Neural cell (in vitro differentiated cells): ENCODE results near the gene PARD6G.

Experiments
- POLR2AphosphoS5 ChIP-seq: IDR thresholded peaks from 2 replicates; pipeline ENCODE4 v1.6.1; 2012
- TAF1 ChIP-seq: IDR thresholded peaks from 2 replicates; pipeline ENCODE4 v1.6.1; 2012; ENCODE audit warnings: low read depth
- TF ChIP-seq, protein P1 (sequence below): fragments of 450-650 bp; IDR thresholded peaks from 2 replicates; pipeline ENCODE4 v1.5.1; 2014; ENCODE audit warnings: antibody characterized with exemption, mild to moderate bottlenecking, moderate library complexity; ENCODE audit not compliant: poor library complexity, severe bottlenecking

DNA sequence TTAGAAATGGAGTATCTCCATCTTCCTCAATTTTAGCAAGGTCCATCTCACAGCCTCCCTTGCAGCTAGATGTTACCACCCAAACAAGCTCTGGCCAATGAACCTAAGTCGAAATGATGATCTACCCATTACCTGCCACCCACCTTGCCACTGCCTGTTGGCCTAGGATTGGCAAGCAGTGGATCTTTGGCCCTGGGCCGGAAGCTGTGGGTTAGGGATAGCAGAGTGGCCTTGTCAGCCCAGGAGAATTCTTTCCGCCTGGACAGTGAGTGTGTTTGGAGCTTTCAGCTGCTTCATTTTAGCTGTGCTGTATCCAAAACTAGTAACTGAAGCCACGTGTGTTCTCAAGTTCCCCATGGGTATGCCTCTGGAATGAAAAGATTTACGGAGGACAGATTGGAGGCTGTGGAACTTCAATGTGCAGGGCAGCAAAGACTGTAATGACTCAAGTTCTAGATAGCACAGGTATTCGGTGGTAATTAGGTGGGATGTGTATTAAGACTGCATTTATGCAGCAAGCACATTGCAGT lies 7.7 kb upstream of the PARD6G start:
- TF ChIP-seq, protein P1, sequence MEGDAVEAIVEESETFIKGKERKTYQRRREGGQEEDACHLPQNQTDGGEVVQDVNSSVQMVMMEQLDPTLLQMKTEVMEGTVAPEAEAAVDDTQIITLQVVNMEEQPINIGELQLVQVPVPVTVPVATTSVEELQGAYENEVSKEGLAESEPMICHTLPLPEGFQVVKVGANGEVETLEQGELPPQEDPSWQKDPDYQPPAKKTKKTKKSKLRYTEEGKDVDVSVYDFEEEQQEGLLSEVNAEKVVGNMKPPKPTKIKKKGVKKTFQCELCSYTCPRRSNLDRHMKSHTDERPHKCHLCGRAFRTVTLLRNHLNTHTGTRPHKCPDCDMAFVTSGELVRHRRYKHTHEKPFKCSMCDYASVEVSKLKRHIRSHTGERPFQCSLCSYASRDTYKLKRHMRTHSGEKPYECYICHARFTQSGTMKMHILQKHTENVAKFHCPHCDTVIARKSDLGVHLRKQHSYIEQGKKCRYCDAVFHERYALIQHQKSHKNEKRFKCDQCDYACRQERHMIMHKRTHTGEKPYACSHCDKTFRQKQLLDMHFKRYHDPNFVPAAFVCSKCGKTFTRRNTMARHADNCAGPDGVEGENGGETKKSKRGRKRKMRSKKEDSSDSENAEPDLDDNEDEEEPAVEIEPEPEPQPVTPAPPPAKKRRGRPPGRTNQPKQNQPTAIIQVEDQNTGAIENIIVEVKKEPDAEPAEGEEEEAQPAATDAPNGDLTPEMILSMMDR, result no peak
- TF ChIP-seq POLR2AphosphoS5 (no peak), TAF1 (no peak)
